K562 (cell line): ENCODE measurements around the gene AP3B2. TPM values are rescaled to one million over a fixed set of nuclear protein-coding genes. Genes with fewer than 3 reads are reported as not detected.
A peak's percentile ranks its signal among the peaks of the same experiment; 100 is the strongest.

ENCODE experiments used
- GATAD2A ChIP-seq: fragments of 450-650 bp; IDR thresholded peaks from 2 replicates; pipeline ENCODE4 v1.6.1; 2017
- HIVEP1 ChIP-seq: fragments of 250-450 bp; sonication (Bioruptor Pico); IDR thresholded peaks from 2 replicates; pipeline ENCODE4 v1.4.0; 2020; ENCODE audit warnings: mild to moderate bottlenecking
- HNRNPUL1 ChIP-seq: fragments of 200-400 bp; formaldehyde crosslinking; IDR thresholded peaks from 2 replicates; pipeline ENCODE4 v1.6.1; 2017; ENCODE audit warnings: low read length
- MAFF ChIP-seq: IDR thresholded peaks from 2 replicates; pipeline ENCODE4 v1.6.1; 2012; ENCODE audit warnings: low read length, improper control_type of control experiment
- PHF20 ChIP-seq: fragments of 450-650 bp; IDR thresholded peaks from 2 replicates; pipeline ENCODE4 v1.6.1; 2018; ENCODE audit not compliant: partially characterized antibody
- TSC22D4 ChIP-seq: fragments of 450-650 bp; IDR thresholded peaks from 2 replicates; pipeline ENCODE4 v1.6.1; 2016; ENCODE audit warnings: missing genetic modification characterization, missing biosample characterization, control low read depth
- ZBTB8A ChIP-seq: fragments of 450-650 bp; IDR thresholded peaks from 2 replicates; pipeline ENCODE4 v1.6.1; 2018; ENCODE audit warnings: mild to moderate bottlenecking, moderate library complexity; ENCODE audit not compliant: partially characterized antibody
- ZNF444 ChIP-seq: fragments of 250-450 bp; sonication (Bioruptor Pico); IDR thresholded peaks from 2 replicates; pipeline ENCODE4 v1.4.0; 2020; ENCODE audit warnings: mild to moderate bottlenecking, moderate library complexity
- ZNF584 ChIP-seq: fragments of 200-800 bp; sonication (Bioruptor generic); IDR thresholded peaks from 2 replicates; pipeline ENCODE4 v1.6.1; 2016; ENCODE audit warnings: low read depth, mild to moderate bottlenecking, missing genetic modification characterization, missing compliant biosample characterization
- polyA plus RNA-seq, 8 experiments: library from polyadenylated mRNA; depleted of rRNA in 4 of 8; stranded (reverse) in 5 of 8; unstranded in 3 of 8; fragments of >200 nt; fragmentation: Nextera tagmentation in 2 of 8; fragmentation: Illumina TruSeq in 1 of 8; extraction: Ambion mirVana in 2 of 8; extraction: Trizol in 1 of 8; gene quantifications; 2 replicates each; pipeline versions ENCODE4 v1.2.1 to v1.2.3, GENCODE V29; 2011 to 2014; ENCODE audit warnings: inconsistent platforms in 1 of 8, missing spikeins in 1 of 8
- total RNA-seq, 7 experiments: library from RNA; depleted of rRNA in 6 of 7; stranded (reverse); fragments of >200 nt in 6 of 7; fragmentation: Illumina TruSeq in 2 of 7; extraction: Trizol in 2 of 7; gene quantifications; 2 replicates each; pipeline versions ENCODE4 v1.2.1 to v1.2.3, GENCODE V29; 2011 to 2021; ENCODE audit warnings: low replicate concordance in 1 of 7
- TF ChIP-seq, protein P1 (sequence below): sonication (generic); formaldehyde crosslinking; IDR thresholded peaks from 2 replicates; pipeline ENCODE4 v1.8.1; 2023; ENCODE audit warnings: mild to moderate bottlenecking, missing genetic modification reagents
- TF ChIP-seq, protein P2 (sequence below): sonication (generic); formaldehyde crosslinking; IDR thresholded peaks from 2 replicates; pipeline ENCODE4 v1.8.0; 2022; ENCODE audit warnings: missing genetic modification reagents, mild to moderate bottlenecking, moderate library complexity, borderline replicate concordance
- TF ChIP-seq, protein P3 (sequence below), 2 experiments: fragments of 450-650 bp; IDR thresholded peaks; 2 replicates each; pipeline ENCODE4 v1.6.1; 2016; ENCODE audit warnings: mild to moderate bottlenecking in 2 of 2, borderline replicate concordance in 1 of 2, low read depth in 1 of 2, moderate library complexity in 1 of 2
- TF ChIP-seq, protein P4 (sequence below): fragments of 450-650 bp; IDR thresholded peaks from 2 replicates; pipeline ENCODE4 v1.7.1; 2018; ENCODE audit warnings: mild to moderate bottlenecking, low read depth; ENCODE audit not compliant: partially characterized antibody

Gene AP3B2
- total and polyA plus RNA-seq, 9 of the 15 experiments (the other 6 are each of a cell fraction or from before 2014, with no cell fraction given) = 0.03 to 0.15 (median 0.10) TPM; not detected in 2

DNA sequence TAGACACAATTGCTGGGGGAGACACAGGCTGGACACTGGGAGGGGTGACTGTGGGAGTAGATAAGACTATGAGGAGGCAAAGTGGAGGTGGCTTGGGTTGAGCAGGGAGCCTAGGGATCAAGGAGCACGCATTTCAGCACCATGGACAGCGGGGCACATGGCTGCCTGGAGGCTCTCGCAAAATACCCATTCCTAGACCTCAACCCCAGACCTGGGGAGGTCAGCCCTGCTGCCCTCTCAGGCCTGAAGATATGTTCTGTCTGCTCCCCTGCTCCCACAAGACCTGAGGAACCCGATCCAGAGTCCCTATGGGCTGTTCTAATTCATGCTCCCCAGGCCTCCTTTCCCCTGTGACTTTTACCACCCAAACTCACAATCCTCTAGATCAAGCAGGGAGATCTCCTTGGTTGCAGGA, 46.5 kb downstream of the AP3B2 start (continued):
- TF ChIP-seq, protein P1, sequence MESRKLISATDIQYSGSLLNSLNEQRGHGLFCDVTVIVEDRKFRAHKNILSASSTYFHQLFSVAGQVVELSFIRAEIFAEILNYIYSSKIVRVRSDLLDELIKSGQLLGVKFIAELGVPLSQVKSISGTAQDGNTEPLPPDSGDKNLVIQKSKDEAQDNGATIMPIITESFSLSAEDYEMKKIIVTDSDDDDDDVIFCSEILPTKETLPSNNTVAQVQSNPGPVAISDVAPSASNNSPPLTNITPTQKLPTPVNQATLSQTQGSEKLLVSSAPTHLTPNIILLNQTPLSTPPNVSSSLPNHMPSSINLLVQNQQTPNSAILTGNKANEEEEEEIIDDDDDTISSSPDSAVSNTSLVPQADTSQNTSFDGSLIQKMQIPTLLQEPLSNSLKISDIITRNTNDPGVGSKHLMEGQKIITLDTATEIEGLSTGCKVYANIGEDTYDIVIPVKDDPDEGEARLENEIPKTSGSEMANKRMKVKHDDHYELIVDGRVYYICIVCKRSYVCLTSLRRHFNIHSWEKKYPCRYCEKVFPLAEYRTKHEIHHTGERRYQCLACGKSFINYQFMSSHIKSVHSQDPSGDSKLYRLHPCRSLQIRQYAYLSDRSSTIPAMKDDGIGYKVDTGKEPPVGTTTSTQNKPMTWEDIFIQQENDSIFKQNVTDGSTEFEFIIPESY (CRISPR knock-in tag) = peak; percentile 83
- no peak for TF ChIP-seq ZBTB8A
- TF ChIP-seq TSC22D4 (tag) = no peak
- no peak for TF ChIP-seq HNRNPUL1
- TF ChIP-seq MAFF = no peak
- TF ChIP-seq, protein P2, sequence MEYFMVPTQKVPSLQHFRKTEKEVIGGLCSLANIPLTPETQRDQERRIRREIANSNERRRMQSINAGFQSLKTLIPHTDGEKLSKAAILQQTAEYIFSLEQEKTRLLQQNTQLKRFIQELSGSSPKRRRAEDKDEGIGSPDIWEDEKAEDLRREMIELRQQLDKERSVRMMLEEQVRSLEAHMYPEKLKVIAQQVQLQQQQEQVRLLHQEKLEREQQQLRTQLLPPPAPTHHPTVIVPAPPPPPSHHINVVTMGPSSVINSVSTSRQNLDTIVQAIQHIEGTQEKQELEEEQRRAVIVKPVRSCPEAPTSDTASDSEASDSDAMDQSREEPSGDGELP (CRISPR knock-in tag) = peak; percentile 85
- TF ChIP-seq PHF20 = no peak
- TF ChIP-seq, protein P3, sequence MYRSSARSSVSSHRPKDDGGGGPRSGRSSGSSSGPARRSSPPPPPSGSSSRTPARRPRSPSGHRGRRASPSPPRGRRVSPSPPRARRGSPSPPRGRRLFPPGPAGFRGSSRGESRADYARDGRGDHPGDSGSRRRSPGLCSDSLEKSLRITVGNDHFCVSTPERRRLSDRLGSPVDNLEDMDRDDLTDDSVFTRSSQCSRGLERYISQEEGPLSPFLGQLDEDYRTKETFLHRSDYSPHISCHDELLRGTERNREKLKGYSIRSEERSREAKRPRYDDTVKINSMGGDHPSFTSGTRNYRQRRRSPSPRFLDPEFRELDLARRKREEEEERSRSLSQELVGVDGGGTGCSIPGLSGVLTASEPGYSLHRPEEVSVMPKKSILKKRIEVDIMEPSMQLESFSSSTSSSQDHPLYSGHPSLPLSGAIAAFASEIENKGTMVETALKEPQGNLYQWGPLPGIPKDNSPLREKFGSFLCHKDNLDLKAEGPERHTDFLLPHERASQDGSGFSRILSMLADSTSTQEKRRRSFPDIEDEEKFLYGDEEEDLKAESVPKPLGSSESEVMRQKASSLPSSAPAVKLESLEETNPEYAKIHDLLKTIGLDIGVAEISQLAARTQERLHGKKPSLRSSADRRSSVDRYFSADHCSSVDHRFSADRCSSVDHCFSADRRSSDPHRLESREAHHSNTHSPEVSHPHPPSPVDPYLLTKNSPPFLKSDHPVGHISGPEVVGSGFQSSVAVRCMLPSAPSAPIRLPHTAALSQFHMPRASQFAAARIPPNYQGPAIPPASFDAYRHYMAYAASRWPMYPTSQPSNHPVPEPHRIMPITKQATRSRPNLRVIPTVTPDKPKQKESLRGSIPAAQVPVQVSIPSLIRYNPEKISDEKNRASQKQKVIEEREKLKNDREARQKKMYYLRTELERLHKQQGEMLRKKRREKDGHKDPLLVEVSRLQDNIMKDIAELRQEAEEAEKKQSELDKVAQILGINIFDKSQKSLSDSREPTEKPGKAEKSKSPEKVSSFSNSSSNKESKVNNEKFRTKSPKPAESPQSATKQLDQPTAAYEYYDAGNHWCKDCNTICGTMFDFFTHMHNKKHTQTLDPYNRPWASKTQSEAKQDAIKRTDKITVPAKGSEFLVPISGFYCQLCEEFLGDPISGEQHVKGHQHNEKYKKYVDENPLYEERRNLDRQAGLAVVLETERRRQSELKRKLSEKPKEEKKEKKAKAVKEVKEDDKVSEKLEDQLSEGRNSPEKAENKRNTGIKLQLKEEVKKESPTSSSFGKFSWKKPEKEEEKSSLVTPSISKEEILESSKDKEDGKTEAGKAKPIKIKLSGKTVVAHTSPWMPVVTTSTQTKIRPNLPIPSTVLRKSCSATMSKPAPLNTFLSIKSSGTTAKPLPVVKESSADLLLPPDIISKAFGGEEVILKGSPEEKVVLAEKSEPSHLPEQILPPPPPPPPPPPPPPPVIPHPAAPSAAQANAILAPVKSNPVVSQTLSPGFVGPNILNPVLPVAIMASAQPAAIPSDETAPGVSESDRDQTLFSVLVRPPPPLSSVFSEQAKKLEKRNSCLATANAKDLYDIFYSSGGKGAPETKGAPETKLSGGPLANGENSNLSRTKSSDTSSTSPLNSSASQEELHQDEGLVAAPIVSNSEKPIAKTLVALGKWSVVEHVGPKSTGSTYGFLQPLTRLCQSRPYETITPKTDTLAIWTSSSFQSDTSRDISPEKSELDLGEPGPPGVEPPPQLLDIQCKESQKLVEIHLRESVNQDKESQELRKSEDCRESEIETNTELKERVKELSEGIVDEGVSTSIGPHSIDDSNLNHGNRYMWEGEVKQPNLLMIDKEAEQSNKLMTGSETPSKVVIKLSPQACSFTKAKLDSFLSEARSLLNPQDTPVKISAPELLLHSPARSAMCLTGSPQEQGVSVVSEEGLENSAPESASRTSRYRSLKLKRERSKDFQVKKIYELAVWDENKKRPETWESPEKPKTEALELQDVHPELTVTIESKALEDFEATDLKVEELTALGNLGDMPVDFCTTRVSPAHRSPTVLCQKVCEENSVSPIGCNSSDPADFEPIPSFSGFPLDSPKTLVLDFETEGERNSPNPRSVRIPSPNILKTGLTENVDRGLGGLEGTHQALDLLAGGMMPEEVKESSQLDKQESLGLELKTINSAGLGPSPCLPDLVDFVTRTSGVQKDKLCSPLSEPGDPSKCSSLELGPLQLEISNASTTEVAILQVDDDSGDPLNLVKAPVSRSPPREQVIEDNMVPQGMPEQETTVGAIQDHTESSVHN (IDR thresholded peaks at IDR 0.05; ENCODE audit: borderline replicate concordance in 1 of 2, low read depth in 1 of 2) = no peak
- TF ChIP-seq, protein P4, sequence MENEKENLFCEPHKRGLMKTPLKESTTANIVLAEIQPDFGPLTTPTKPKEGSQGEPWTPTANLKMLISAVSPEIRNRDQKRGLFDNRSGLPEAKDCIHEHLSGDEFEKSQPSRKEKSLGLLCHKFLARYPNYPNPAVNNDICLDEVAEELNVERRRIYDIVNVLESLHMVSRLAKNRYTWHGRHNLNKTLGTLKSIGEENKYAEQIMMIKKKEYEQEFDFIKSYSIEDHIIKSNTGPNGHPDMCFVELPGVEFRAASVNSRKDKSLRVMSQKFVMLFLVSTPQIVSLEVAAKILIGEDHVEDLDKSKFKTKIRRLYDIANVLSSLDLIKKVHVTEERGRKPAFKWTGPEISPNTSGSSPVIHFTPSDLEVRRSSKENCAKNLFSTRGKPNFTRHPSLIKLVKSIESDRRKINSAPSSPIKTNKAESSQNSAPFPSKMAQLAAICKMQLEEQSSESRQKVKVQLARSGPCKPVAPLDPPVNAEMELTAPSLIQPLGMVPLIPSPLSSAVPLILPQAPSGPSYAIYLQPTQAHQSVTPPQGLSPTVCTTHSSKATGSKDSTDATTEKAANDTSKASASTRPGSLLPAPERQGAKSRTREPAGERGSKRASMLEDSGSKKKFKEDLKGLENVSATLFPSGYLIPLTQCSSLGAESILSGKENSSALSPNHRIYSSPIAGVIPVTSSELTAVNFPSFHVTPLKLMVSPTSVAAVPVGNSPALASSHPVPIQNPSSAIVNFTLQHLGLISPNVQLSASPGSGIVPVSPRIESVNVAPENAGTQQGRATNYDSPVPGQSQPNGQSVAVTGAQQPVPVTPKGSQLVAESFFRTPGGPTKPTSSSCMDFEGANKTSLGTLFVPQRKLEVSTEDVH = no peak
- no peak for TF ChIP-seq GATAD2A
- no peak for TF ChIP-seq ZNF584
- TF ChIP-seq ZNF444 (CRISPR knock-in tag) = no peak
- no peak for TF ChIP-seq HIVEP1 (CRISPR knock-in tag)
